Activated CD4-positive, alpha-beta T cell treated with anti-CD3 and anti-CD28 coated beads, Interleukin-2, Interleukin-4, amounts not matched to agents 100 ng/mL and 50 ng/mL, durations not matched to agents 16 hours and 8 hours (primary cell): ENCODE data around the gene FRS3.

Experiments used
- DNase-seq: peaks from one replicate; pipeline ENCODE4 v3.0.0-alpha.2; 2020; ENCODE audit warnings: low spot score

Gene FRS3

GRCh38 chr6:41790045-41790444 lies 10.3 kb upstream of the FRS3 start:
- DNase-seq: no peak

GRCh38 chr6:41789390-41789724 lies 9.7 kb upstream of the FRS3 start:
- no peak for DNase-seq

GRCh38 chr6:41787219-41787917 lies 7.7 kb upstream of the FRS3 start, which contains the start of gene TOMM6:
TSS of gene TOMM6 (plus strand) at chr6:41787694. CDS start at chr6:41787698, 4 bp downstream.
- peak; percentile 97 for DNase-seq

- peak; percentile 87 for DNase-seq
Measured at GRCh38 chr6:41786451-41787218, 6.9 kb upstream of the FRS3 start.

- no peak for DNase-seq
Measured at GRCh38 chr6:41785689-41786450, 6.2 kb upstream of the FRS3 start.

- DNase-seq: no peak
Measured at GRCh38 chr6:41785254-41785653, 5.6 kb upstream of the FRS3 start.

- DNase-seq: no peak
Measured at GRCh38 chr6:41784581-41785171, 5.0 kb upstream of the FRS3 start.

- DNase-seq: no peak
Measured at GRCh38 chr6:41783106-41783780, 3.5 kb upstream of the FRS3 start.

GRCh38 chr6:41781366-41781730 lies 1.6 kb upstream of the FRS3 start:
- DNase-seq: no peak

- no peak for DNase-seq
Measured at GRCh38 chr6:41780551-41781365, 1.1 kb upstream of the FRS3 start, which contains the start of gene PRICKLE4. TSS of gene PRICKLE4 (plus strand) at chr6:41780782. CDS start at chr6:41783474, 2,692 bp downstream.

GRCh38 chr6:41779336-41779735 lies 364 bp downstream of the FRS3 start:
- DNase-seq: no peak

- DNase-seq: no peak
Measured at GRCh38 chr6:41778895-41779294, 805 bp downstream of the FRS3 start.

- DNase-seq: no peak
Measured at GRCh38 chr6:41777551-41778285, 2.0 kb downstream of the FRS3 start.

- no peak for DNase-seq
Measured at GRCh38 chr6:41775293-41775882, 4.3 kb downstream of the FRS3 start.

GRCh38 chr6:41774841-41775240 lies 4.9 kb downstream of the FRS3 start:
- DNase-seq: no peak

GRCh38 chr6:41771058-41771983 lies 8.4 kb downstream of the FRS3 start:
- DNase-seq: no peak

GRCh38 chr6:41770381-41771057 lies 9.2 kb downstream of the FRS3 start:
- no peak for DNase-seq

GRCh38 chr6:41769376-41769775 lies 10.3 kb downstream of the FRS3 start:
- DNase-seq: no peak
